Stimulated activated CD4-positive, alpha-beta T cell treated with anti-CD3 and anti-CD28 coated beads, TNF-alpha, amount 100 ng/mL, for 24 hours (primary cell): ENCODE data around the gene ST6GALNAC2.
"Not testable (repeated sequence)": the region's sequence is repeated elsewhere in the genome, so short reads cannot be mapped to it uniquely, and the experiment has no call there.

Experiments used
- DNase-seq, 3 experiments: peaks; one replicate each; pipeline ENCODE4 v3.0.0-alpha.2; 2020; ENCODE audit warnings: low read depth in 3 of 3

ST6GALNAC2 gene

DNA sequence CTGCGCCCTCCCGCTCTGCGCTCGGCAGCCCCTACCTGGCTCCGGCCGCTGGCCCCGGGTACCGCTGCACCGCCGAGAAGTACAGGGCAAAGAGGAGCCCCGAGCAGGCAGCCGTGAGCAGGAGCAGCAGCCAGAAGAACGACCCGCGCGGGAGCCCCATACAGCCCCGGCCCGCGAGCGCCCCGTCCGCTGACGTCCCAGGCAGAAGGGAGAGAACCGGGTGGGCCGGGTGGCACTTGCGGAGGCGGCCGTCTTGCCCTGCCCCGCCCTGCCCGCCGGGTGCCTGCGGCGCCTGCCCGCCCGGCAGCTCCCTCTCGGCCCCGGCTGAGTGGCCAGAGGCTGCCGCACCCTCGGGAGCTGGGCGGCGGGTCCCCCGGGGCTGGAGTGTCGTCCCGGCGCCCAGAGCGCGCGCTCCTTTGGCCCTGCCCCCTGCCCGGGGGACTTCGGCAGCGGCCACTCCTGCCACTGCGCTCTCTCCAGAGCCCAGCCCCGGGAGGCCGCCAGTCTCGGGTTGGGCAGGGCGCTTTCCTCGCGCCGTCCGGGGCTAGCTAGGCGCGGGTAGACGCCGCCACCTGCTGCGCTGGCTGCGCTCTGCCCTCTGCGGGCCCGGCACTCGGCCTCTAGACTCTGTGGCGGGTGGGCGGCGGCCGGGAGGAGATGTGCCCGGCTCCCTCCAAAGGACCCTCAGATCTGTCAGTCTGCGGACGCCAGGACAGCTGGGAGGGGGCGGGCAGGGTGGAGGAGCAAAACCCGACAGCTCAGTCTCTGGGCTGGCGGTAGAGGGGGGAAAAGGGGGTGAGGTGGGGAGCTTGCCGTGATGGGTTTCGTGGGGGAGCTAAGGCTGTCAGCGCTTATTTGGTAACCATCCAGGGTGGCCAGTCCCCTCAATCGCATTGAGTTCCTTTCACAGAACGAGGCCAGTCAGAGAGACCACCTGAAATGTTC is at the start of gene ST6GALNAC2:
ST6GALNAC2 (minus strand) TSS at position 212 of the 945 bp plus-strand sequence; CDS start at position 160, 52 bp downstream.
- peak in 1 of 3 experiments; percentile 42 for DNase-seq

DNA sequence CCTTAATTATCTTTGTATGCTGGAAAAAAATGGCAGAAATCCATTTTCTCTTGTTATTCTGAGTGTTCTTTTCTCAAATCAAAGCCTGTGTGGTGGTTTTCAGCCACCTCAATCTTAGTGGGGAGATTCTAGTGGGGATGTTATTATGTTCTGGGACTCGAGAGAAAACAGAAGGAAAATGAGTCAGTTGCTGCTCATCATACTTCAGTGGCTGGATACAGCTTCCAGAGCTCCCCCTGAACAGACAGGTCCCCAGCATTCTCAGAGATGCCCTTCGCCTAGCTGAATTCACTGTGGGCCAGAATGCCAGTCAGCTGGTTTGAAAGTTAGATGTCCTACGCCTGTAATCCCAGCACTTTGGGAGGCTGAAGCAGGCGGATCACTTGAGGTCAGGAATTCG is 49.4 kb upstream of the ST6GALNAC2 start:
- DNase-seq, result no peak

DNA sequence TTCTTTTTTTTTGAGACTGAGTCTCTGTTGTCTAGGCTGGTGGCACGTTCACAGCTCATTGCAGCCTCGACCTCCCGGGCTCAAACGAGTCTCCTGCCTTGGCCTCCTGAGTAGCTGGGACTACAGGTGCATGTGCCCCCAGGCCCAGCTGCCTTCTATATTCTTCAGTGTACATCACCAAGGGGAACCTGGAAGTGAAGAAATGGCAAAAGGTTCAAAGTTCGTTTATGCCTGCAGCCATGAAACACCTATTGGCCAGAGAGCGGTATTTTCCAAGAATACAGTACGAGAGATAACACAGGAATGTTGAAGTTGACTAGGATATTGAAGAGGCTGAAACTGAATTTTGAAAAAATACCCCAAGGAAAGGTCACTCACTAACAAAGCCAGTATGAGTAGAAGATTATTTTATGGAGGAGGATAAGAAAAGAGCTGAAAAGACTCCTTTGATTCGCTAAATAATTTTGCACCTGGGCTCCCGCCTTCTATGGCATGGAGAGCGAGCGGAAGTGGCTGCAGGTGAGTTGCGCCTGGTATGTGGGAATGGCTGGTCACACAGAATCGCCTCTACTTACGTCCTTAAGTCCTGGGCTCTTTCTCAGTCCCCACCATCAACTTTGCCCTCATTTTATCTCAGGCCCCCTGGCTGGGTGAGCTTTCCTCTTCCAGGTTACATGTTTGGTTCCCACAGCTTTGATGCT is 48.1 kb upstream of the ST6GALNAC2 start:
- DNase-seq, result no peak

DNA sequence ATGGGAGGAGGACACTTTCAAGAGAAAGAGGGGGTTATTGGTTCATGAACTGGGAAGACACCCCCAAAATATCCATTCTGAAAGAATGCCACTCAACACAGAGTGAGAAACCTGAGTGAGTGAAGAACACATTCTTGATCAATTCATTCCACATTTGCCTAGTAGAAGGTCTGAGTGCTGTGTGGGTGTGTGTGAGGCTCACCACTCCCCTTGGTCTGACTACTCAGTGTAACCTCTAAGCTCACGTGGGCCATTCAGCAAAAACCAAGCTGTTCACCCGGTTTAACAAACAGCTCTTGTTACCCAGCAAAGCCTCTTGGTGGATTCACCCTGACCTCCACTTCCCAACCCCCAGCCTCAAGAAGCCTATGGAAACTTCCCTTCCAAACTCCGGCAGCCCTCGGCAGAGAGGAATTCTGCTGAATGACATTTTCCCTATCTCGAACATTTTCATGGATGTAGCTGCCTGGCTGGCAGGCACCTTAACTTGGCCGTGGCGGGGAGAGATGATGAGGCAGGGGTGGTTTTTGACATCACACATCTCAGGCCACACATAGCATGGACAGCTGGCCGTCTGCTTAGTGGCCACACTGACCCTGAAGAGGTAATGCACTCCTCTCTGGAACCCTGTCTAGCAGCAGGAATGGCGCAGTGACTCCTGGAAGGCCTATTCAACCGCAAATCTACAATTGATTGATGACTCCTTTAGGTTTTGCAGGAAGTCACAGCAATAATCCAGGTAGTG is 46.3 kb upstream of the ST6GALNAC2 start:
- DNase-seq, result no peak

DNA sequence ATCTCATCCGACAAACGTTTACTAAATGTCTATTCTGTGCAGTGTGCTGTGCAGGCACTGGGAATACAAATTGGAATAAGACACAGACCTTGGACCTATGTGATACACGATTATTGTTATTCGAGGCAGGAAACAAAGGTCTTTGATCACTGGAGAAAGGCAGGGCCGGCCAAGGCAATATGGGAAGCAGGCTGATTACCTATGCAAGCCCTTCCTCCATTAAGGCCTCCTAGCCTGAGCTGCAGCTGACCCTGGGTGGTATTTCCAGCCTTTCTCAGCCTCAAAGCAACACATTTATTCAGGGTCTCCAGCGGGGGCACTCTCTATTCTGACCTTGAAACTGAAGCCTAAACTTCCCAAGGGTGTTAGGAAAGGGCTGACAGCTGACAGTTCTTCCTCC is 44.5 kb upstream of the ST6GALNAC2 start:
- DNase-seq, result no peak

DNA sequence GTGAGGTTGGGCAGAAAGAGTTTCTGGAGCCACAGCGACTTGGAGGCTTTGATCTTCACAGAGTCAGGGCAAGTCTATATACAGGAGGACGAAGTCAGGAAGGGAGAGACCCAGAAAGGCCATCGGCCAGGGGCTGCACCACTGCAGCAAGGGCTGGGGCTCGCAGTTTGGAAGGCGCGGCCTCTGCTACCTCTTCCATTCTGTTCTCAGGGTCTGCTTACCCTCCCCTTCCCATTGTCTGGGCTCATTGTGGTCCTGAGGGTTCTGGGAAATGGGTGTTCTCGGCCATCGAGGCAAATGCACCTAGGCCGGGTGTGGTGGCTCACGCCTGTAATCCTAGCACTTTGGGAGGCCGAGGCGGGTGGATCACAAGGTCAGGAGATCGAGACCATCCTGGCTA is 41.9 kb upstream of the ST6GALNAC2 start:
- DNase-seq, result no peak

DNA sequence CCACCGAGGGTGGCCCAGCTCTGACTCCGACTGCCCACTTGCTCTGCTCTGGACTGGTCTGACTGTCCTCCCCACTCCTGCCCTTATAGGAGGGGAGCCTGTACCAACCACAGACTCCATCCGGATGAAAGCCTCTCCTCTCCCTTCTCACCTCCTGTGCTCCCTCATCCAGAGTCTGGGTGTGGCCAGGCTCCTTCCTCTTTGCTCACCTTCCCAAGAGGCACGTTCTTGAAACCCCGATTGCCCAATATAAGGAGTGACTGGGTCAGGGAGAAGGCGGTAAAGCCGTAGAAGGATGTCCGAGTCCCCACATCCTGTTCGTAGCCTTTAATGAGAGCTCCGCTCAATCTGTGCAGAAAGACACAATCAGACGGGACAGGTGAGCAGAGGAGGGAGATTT is 40.8 kb upstream of the ST6GALNAC2 start:
- DNase-seq, result no peak

DNA sequence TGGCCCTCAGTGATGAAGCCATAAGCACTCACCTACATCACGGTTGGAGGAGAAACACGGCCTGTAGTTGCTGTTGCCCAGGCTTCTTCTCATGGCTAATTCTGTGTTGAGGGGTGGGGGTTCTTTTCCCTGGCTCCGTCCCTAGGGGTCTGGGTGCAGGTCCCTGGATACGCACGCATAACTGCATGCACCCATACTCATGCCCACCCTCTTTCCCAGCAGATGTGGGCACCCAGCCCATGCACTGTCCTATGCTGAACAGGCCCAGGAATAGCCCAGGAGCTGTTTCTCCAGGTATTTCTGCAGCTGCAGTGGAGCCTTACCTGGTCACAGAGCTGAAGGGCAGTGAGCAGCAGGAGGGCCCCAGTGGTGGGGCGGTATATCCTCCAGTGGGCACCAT is 39.8 kb upstream of the ST6GALNAC2 start:
- DNase-seq, result no peak

DNA sequence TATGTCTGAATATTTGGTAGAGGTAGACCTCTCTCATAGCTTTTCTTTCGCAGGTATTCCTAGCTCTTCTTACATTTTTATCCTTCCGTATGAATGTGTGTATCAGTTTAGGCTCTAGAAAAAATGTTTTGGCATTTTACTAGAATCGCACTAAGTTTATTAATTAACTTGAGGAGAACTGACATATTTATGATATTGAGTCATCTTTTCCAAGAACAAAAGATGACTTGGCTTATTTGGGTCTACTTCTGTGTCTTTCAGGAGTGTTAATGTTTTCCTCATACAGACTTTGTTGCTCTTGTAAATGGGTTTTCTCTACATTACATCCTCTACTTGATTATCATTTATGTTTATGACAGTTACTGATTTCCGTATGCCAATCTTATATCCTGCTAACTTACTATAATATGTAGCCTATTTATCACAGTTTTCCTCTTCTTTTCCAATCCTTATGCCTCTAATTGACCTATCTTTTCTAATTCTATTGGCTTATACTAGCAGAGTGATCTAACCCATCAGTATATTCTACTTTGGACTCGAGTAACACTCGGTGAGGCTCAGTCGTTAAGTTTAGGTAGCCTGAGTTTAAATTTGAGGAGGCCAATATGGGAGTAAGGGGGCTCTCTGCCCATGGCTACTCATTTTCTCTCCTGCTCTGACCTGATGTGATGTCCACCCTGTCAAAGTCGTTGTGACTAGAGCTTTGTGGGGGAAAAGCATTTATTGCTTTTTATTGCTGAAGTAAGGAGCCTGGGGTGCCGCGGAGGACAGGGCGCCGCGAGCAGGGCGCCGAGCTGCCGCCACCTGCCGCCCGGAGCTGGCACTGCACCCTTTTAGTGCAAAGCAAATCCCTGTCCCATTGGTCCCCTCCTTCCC is 37.8 kb upstream of the ST6GALNAC2 start:
- peak; percentile 62 to 72 (median 65) for DNase-seq

DNA sequence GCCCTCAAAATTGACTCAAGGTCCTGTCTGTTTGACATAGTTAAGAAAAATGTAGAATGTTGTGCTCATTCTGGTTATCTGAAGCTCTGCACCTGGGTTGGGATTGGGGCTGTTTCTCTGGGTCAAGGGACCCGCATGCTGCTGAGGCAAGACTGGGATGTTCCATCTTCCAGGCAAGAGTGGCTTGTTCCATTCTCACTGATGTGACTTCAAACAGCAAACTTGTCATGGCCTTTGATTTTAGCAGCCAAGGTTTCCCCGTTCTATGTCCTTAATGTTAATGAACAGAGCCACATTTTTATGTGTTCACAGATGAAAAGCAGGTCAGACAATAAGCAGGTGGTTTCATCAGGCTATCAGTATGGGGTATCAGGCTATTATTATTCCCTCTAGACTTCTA is 32.2 kb upstream of the ST6GALNAC2 start:
- DNase-seq, result no peak

DNA sequence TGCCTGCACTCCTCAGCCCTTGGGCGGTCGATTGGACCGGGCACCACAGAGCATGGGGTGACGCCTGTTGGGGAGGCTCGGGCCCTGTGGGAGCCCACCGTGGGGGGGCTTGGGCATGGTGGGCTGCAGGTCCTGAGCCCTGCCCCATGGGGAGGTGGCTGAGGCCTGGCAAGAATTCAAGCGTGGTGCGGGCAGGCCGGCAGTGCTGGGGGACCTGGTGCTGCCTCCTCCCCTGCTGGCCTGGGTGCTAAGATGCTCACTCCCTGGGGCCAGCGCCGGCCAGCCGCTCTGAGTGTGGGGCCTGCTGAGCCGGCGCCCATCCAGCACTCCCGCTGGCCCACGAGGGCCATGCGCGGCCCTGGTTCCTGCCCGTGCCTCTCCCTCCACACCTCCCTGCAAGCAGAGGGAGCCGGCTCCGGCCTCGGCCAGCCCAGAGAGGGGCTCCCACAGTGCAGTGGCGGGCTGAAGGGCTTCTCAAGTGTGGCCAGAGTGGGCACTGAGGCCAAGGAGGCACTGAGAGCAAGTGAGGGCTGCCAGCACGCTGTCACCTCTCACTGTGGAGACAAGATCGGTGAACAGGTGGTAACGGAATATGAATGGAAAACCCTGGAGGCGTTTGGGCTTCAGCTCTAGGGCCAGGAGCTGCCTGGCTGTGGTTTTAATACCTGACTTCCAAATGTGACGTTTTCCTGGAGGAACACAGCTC is 29.4 kb upstream of the ST6GALNAC2 start:
- no peak for DNase-seq

DNA sequence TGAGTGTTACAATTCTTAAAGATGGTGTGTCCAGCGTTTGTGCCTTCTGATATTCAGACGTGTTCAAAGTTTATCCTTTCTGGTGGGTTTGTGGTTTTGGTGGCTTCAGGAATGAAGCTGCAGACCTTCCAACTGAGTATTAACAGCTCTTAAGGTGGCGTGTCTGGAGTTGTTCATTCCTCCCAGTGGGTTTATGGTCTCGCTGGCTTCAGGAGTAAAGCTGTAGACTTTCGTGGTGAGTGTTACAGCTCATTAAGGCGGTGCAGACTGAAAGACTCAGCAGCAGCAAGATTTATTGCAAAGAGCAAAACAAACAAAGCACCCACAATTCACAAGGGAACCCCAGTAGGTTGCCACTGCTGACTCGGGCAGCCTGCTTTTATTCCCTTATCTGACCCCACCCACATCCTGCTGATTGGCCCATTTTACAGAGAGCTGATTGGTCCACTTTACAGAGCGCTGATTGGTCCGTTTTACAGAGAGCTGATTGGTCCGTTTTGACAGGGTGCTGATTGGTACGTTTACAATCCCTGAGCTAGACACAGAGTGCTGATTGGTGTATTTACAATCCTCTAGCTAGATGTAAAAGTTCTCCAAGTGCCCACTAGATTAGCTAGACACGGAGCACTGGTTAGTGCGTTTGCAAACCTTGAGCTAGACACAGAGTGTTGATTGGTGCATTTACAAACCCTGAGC is 28.6 kb upstream of the ST6GALNAC2 start:
- DNase-seq, result not testable (repeated sequence)

DNA sequence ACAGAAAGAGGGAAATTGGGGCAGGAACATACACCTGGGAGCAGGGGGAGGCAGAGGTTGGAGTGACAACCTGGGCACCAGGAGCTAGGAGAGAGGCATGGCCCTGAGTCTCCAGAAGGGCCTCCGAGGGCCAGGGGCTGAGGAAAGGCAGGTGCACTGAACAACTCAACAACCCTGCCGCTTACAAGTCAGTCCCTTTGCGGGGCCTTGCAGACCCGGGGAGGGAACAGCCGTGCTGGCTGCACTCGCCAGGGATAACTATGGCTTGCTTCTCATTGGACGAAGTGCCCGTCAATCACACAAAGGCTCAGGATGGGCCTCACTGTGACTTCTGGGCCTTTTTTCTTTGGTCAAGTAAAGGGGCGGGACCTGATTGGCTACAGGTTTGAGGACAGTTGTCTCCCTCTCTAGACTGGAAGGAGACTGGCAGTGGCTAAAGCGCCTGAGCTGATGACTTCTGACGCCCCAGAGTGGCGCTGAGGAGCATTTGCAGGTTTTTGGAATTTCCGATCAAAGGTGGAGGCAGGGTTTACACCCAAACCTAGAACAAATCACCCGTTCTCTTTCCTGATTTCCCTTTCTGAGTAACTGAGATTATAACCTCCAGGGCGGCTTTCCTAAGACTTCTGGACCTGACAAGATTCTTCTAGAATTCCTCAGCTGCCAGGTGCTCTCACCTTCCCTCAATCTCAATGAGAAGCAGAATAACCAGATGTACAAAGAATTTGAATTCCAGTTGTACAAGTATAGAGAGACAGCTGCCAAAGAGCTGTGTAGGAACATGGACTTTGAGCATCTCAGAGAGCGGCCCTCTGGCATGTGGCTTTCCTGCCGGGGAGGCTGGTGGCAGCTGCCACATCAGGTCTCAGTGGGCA is 27.6 kb upstream of the ST6GALNAC2 start:
- no peak for DNase-seq

DNA sequence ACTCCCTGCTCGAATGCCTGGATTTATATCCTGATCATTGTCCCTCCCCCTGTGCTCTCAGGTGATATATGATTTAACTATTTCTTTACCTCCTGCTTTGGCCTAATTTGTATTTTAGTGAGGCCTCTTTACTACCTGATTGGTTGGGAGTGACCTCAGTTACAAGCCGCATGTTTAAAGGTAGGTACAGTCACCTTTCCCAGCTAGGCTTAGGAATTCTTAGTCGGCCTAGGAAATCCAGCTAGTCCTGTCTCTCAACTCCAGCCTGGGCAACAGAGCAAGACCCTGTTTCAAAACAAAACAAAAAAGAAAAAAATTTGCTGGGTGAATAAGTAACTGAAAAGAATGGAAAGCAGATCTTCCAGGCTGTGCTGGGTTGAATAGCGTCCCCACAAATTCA is 26.8 kb upstream of the ST6GALNAC2 start:
- DNase-seq, result no peak

DNA sequence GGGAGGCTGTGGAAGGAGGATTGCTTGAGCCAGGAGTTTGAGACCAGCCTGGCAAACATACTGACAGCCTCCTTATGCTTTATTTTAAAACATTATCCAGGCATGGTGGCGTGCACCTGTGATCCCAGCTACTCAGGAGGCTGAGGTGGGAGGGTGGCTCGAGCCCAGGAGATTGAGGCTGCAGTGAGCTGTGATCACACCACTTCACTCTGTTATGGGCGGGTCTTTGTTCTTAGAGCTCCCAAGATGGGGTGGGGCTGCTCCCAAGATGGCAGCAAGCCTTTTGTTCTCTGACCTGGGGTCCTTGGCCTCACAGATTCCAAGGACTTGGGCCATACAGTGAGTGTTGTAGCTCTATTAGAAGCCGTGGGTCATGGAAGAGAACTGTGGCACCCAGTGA is 26.1 kb upstream of the ST6GALNAC2 start:
- DNase-seq, result no peak

DNA sequence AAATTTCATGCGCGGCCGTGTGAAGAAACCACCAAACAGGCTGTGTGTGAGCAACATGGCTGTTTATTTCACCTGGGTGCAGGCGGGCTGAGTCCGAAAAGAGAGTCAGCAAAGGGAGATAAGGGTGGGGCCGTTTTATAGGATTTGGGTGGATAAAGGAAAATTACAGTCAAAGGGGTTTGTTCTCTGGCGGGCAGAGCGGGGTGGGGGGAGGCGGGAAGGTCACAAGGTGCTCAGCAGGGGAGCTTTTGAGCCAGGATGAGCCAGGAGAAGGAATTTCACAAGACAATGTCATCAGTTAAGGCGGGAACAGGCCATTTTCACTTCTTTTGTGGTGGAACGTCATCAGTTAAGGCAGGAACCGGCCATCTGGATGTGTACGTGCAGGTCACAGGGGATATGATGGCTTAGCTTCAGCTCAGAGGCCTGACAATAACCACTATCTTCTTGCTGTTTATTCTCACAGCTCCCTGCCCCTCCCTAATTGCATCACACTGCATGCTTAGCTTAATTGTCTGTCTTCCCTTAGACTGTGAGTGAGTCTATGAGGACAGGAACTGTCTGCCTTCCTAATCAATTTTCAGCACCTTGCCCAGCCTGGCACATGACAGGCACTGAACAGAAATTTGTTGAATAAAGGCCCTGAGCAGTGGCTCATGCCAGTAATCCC is 25.6 kb upstream of the ST6GALNAC2 start:
- not testable (repeated sequence) for DNase-seq

DNA sequence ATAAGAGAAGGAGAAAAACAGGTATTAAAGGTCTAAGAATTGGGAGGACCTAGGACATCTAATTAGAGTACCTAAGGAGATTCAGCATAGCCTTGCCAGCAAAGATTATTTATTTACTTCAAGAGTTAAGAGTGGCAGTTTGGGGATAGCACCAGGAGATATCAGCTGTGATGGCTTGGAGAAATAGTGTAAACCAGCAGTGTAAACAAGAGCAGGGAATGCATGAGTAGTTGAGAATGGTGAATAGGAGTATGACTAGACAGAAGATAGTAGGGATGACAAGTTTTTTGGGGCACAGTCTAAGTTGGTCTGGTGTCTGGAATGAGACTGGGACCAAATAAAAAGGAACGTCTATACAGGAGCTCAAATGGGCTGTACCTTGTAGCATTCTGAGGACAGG is 21.0 kb upstream of the ST6GALNAC2 start:
- DNase-seq, result not testable (repeated sequence)

DNA sequence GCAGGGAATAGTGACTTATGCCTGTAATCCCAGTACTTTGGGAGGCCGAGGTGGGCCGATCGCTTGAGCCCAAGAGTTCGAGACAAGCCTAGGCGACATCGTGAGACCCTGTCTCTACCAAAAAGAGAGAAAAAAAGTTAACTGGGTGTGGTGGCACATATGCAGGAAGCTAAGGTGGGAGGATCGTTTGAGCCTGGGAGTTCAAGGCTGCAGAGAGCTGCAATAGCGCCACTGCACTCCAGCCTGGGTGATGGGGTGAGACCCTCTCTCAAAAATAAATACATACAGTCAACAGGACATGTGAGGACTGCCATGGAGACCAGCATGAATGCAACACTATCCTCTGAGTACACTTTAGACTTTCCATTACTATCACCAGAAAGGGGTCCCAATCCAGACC is 15.4 kb upstream of the ST6GALNAC2 start:
- DNase-seq, result no peak
